GM18870 (cell line): Measurements from ENCODE around the gene GGA3.
"Not testable (repeated sequence)": the region's sequence is repeated elsewhere in the genome, so short reads cannot be mapped to it uniquely, and the experiment has no call there.

Experiments used
- ATAC-seq: cut with Tn5 transposase; IDR thresholded peaks from one replicate; pipeline ENCODE4 v1.9.1; 2021; ENCODE audit warnings: moderate library complexity; ENCODE audit not compliant: unreplicated experiment

GGA3 gene

DNA sequence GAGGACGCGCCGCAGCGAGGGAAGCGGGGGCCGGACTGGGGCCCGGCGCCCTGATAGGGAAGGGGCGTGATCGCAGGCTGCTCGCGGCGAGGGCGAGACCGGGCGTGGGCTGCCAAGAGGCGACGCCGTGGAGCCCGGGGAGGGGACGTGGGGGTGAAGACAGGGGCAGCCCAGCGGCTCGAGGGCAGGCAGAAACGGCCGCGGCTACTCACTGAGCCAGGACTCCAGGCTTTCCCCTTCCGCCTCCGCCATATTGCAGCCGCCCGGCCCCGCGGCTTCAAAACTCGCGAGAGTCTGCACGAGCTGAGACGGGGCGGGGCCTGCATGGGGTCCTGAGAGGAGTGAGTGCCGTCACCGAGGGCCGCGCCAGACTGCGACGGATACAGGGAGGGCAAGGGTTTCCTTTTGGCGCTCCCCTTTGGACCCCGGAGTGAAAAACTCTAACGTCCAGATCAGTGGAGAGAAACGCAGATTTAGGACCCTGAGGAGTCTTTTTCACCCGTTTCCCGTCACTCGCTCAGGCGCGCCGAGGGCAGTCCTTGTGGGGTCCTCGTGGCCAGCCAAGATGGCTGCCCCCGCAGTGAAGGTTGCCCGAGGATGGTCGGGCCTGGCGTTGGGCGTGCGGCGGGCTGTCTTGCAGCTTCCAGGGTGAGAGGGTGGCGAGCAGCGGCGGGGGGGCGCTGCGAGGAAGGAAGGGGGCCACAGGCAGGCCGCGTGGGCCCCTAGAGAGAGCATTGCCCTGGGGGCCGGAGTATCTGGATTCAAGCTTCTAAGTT, at the start of gene GGA3, which contains the start of gene MRPS7:
GGA3 (minus strand) TSS at position 271 of the 776 bp plus-strand sequence; CDS start at position 252, 19 bp downstream.
MRPS7 (plus strand) TSS at position 544 of the 776 bp plus-strand sequence; CDS start at position 566, 22 bp downstream.
- ATAC-seq: peak; percentile 68

DNA sequence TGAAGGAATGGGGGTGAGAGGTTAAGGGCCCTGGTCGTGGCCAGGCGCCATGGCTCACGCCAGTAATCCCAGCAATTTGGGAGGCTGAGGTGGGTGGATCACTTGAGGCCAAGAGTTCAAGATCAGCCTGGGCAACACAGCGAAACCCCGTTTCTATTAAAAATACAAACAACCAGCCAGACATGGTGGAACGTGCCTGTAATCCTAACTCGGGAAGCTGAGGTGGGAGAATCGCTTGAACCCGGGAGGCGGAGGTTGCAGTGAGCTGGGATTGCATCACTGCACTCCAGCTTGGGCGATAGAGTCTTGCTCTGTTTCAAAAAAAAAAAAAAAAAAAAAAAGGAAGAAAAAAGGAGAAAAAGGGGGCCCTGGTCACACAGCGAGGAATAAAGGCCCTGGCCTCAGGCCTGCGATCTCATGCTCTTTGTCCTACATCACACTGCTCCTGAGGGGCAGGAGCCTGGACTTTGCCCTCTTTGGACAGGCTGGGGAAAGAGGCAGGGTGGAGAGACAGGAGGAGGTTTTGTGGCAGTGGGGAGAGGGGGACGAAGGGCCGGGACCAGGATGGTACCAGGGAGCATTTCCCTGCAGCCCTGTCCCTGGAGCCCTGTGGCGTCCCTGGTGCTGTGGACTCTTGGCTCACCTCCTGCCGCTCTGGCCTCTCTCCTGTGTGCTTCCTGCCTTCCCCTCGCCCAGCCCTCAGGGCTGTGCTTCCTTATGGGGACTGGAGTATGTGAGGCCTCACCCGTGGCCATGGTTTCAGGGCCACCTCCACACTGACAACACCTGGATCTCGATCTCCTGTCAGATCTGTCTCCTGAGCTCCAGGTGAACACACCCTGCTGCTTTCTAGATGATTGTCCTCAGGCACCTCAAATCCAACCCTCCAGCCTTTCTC, 47.6 kb upstream of the GGA3 start:
- no peak for ATAC-seq

DNA sequence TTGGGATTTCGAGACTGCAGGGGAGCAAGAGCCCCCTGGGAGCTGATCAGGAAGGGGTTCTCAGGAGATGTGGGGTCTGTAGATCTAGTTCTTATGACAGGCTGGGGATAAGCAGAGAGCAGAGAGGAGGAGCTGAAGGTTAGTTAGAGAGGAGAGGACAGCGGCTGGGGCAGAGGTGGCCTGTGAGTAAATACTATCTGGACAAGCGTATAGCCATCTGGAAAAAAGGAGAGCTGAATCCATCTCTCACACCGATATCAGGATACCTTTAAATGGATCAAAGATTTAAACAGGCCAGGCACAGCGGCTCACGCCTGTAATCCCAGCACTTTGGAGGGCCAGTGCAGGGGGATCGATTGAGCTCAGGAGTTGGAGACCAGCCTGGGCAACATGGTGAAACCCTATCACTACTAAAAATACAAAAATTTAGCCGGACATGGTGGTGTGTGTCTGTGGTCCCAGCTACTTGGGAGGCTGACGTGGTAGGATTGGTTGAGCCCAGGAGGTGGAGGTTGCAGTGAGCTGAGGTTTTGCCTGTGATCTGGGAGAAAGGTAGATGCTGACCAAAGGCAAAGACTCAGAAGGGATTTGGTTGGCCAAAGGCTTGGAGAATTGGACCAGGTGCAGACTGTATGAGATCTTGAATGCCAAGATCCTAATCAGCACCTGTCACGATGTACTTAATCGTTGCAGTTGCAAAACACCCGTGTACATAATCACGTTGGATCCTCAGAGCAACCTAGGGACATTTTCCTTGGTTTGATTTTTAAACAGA, 46.7 kb upstream of the GGA3 start:
- no peak for ATAC-seq

GRCh38 chr17:75301502-75302206, 40.2 kb upstream of the GGA3 start:
- no peak for ATAC-seq

DNA sequence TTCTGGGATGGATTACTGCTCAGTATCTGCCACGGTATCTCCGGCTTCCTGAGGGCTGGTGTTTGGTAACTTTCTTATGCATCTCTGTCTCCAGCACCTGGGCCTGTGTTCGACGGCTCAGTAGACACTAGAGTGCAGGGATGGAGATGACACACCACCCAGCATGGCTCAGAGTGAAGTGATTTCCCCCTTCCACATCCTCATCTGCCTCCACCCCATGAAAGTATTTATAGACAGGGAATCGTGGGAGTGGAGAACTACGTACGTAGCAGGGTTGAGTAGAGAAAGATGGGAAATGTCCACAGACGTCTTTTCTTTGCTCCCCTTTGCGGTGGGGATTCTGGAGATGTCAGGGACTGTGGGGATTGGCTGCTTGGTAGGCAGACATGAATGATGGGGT, 39.6 kb upstream of the GGA3 start:
- no peak for ATAC-seq

- ATAC-seq: no peak
These were observed 38.9 kb upstream of the GGA3 start for GRCh38 chr17:75300280-75300679.

GRCh38 chr17:75295201-75296158, 34.1 kb upstream of the GGA3 start:
- peak; percentile 51 for ATAC-seq

DNA sequence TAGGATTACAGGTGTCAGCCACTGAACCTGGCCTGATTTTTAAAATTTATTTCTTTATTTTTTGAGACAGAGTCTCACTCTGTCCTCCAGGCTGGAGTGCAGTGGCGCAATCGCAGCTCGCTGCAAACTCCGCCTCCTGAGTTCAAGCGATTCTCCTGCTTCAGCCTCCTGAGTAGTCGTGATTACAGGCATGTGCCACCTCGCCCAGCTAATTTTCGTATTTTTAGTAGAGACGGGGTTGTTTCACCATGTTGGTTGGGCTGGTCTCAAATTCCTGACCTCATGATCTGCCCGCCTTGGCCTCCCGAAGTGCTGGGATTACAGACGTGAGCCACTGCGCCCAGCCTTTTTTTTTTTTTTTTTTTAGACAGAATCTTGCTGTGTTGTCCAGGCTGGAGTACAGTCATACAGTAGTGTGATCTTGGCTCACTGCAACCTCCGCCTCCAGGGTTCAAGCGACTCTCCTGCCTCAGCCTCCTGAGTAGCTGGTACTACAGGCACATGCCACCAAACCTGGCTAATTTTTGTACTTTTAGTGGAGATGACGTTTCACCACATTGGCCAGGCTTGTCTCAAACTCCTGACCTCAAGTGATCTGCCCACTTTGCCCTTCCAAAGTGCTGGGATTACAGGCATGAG, 31.5 kb upstream of the GGA3 start:
- not testable (repeated sequence) for ATAC-seq

DNA sequence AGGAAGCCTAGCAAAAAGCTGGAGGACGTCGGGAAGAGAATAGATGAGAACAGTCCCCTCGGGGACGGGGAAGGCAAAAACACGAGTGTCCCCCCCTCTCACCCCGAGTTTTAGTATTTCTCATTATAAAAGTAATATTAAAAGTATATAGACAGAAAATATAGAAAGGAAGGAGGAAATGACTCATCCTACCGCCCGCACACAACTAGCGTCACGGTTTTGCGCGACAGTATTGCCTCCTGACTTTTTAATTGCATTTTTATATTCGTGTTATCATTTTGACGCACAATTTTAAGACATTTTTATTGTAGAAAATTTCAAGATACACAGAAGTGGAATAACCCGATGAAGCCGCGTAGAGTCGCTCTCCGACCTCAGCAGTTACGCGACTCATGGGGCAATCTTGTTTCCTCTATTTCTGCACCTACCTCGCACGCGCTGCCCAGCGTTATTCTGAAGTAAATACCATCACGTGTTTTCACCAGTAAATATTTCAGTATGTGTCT, 28.5 kb upstream of the GGA3 start:
- ATAC-seq: peak; percentile 6

GRCh38 chr17:75289115-75289831, 27.9 kb upstream of the GGA3 start, which contains the start of gene SLC25A19:
TSS of gene SLC25A19 (minus strand) at chr17:75289433. CDS start at chr17:75286764, 2,669 bp downstream.
- peak; percentile 86 for ATAC-seq

GRCh38 chr17:75288770-75289114, 27.3 kb upstream of the GGA3 start:
- peak; percentile 14 for ATAC-seq

DNA sequence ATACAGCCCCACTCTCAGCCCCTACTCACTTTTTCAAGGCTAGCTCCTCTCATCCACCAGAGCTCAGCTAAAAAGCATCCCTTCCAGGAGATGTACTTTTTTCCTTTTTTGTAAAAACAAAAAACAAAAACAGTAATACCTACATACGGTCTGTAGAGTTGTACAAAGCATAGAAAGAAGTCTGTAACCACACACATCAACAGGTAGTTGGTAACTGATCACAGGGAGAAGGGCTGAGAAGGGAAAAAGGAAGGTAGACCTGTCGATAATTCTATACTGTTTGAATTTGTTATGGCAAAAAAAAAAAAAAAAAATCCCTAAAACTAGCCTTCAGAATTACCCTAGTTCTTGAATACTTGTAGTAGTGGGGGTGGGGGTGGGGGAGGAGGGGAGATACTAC, 27.0 kb upstream of the GGA3 start:
- no peak for ATAC-seq

GRCh38 chr17:75287221-75287620, 25.8 kb upstream of the GGA3 start:
- no peak for ATAC-seq

DNA sequence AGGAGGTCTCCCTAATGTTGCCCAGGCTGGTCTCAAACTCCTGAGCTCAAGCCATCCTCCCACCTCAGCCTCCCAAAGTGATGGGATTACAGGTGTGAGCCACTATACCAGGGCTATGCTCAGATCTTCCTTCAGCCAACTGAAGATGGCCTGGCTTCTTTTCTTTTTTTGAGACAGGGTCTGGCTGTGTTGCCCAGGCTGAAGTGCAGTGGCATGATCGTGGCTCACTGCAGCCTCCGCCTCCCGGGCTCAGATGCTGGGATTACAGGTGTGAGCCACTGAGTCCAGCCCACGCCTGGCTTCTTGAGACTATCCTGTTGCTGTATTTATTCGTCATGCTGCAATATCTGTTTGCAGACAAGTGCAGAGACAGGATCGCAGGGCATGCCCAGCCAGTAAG, 23.7 kb upstream of the GGA3 start:
- no peak for ATAC-seq

DNA sequence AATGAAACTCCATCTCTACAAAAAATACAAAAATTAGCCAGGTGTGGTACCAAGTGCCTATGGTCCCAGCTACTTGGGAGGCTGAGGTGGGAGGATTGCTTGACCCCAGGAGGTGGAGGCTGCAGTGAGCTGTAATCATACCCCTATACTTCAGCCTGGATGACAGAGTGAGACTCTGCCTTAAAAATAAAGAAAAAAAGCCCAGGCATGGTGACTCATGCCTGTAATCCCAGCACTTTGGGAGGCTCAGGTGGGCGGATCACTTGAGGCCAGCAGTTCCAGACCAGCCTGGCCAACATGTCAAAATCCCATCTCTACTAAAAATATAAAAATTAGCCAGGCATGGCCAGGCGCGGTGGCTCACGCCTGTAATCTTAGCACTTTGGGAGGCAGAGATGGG, 18.8 kb upstream of the GGA3 start:
- ATAC-seq: not testable (repeated sequence)

DNA sequence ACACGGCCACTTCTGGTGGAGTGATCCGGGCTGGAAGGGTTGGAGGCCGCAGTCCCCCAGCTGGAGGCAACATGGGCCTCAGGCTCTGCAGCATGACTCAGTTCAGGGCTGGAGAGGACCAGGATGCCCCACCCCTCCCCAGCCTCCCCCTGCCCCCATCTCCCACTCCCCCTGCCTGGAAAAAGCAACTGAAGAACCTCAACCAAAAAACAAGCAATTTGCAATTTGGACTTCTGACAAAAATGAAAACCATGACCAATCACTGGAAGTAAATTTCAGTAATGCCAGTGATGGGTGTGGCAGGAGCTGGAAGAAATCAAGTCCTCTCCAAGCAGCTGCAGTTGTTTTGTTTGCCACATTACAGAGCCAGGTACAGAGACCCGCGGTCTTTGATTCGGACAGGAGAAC, 16.3 kb upstream of the GGA3 start:
- no peak for ATAC-seq

- ATAC-seq: no peak
These were observed 12.7 kb upstream of the GGA3 start for GRCh38 chr17:75273977-75274708.
